ENCODE measurements around the gene PSMA7. TPM values are rescaled to one million over a fixed set of nuclear protein-coding genes. Genes with fewer than 3 reads are reported as not detected.

The PSMA7 gene
- total and polyA plus RNA-seq, 2 of the 8 experiments (the other 6 are each of a cell fraction or from before 2014, with no cell fraction given): 361 to 648 TPM

DNA sequence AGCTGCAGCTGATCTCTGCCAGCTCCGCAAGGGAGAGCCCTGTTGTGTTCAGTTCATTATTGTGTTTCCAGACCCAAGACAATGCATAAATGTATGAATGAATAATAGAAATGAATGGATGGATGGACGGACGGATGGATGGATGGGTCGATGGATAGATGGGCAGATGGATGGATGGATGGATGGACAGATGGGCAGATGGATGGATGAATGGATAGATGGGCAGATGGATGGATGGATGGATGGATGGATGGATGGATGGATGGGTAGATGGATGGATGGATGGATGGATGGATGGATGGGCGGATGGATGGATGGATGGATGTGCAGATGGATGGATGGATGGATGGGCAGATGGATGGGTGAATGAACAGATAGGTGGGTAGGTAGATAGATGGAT, 37.6 kb downstream of the PSMA7 start:
- Histone ChIP-seq H3K56ac (replicated peaks; ENCODE audit: insufficient read length, low read depth, low read length) (no peak overlapping the region), H2BK12ac (ENCODE audit: low read depth, low read length) (no peak overlapping the region), H3K27ac (ENCODE audit: low read depth, low read length) (no peak overlapping the region), H2BK15ac (ENCODE audit: low read length) (no peak overlapping the region), H2BK120ac (replicated peaks; ENCODE audit: low read depth, low read length) (no peak overlapping the region), H3K27me3 (replicated peaks in 1 of 4; ENCODE audit: control insufficient read depth in 3 of 4, extremely low read depth in 1 of 4, insufficient read depth in 3 of 4, low read length in 3 of 4) (peaks cover 0 to 3% (median 0%) of the 10 kb centered on the region in 4 experiments; a peak in 1 of 7 replicates), H3K79me2 (ENCODE audit: control insufficient read depth in 1 of 2, insufficient read depth in 2 of 2, low read length in 2 of 2) (no peaks in the 10 kb centered on the region), H3K23ac (ENCODE audit: insufficient read length) (no peak overlapping the region), H4K91ac (replicated peaks; ENCODE audit: insufficient read length, low read length) (no peak overlapping the region), H3K4me2 (ENCODE audit: insufficient read depth in 1 of 2, low read depth in 2 of 2, low read length in 2 of 2) (no peak overlapping the region), H3K14ac (ENCODE audit: insufficient read length) (no peak overlapping the region), H3K18ac (ENCODE audit: extremely low read depth, low read length) (no peak overlapping the region), H4K5ac (ENCODE audit: insufficient read length, low read depth, low read length) (no peak overlapping the region), H2BK20ac (ENCODE audit: low read length) (no peak overlapping the region), H2AK5ac (ENCODE audit: low read depth, low read length) (no peak overlapping the region), H3K4me1 (replicated peaks in 1 of 4; ENCODE audit: control insufficient read depth in 3 of 4, insufficient read depth in 4 of 4, low read length in 3 of 4) (no peaks in the 10 kb centered on the region; a peak in 1 of 7 replicates), H2BK5ac (ENCODE audit: low read depth, low read length) (no peak overlapping the region), H3K4ac (replicated peaks; ENCODE audit: insufficient read length, low read depth, low read length) (no peak overlapping the region), H4K20me1 (replicated peaks in 1 of 2; ENCODE audit: control insufficient read depth in 1 of 2, insufficient read depth in 2 of 2, low read length in 2 of 2) (no peaks in the 10 kb centered on the region), H4K8ac (ENCODE audit: extremely low read depth, insufficient read depth, low read length) (no peak overlapping the region), H3K9ac (replicated peaks in 1 of 4; ENCODE audit: extremely low read depth in 1 of 4, low read depth in 3 of 4, low read length in 3 of 4) (no peak overlapping the region), H3K79me1 (ENCODE audit: low read depth, low read length) (no peaks in the 10 kb centered on the region), H3K36me3 (ENCODE audit: control insufficient read depth in 2 of 4, insufficient read depth in 4 of 4, low read length in 3 of 4) (no peaks in the 10 kb centered on the region), H3K9me3 (ENCODE audit: insufficient read depth in 2 of 2, low read depth in 1 of 2, low read length in 1 of 2) (peaks cover 12 to 30% of the 10 kb centered on the region in 2 experiments), H3K23me2 (ENCODE audit: low read depth, low read length) (peaks cover 4% of the 10 kb centered on the region; the same call in 1 of the 2 replicates), H3K4me3 (ENCODE audit: extremely low read depth in 1 of 4, insufficient read depth in 2 of 4, low read depth in 3 of 4, low read length in 4 of 4) (no peak overlapping the region), H2AFZ (ENCODE audit: low read length) (no peak overlapping the region)
- 85 to 100% methylated on average over 3 to 5 of the region's 5 CpGs for WGBS, 2 experiments (ENCODE audit: extremely low coverage in 1 of 2, insufficient coverage in 1 of 2, insufficient read length in 1 of 2, insufficient replicate concordance in 2 of 2, low coverage in 1 of 2, low lambda C conversion rate in 2 of 2, missing lambda C conversion rate in 1 of 2)
- ChIA-PET CTCF (ENCODE audit: partially characterized antibody) (no interaction called here), POLR2A (ENCODE audit: partially characterized antibody) (no interaction called here)
- FAIRE-seq (no peak), DNase-seq (ENCODE audit: low read depth in 1 of 2, low spot score in 2 of 2) (no peak)
- no peak for TF ChIP-seq CHD1 (IDR thresholded peaks at IDR 0.05; ENCODE audit: low read depth, low read length)
- no peak for TF ChIP-seq SIX5 (IDR thresholded peaks at IDR 0.05; ENCODE audit: low read depth, low read length)
- no peak for TF ChIP-seq JUND (IDR thresholded peaks at IDR 0.05; ENCODE audit: low read length)
- TF ChIP-seq CREB1 (IDR thresholded peaks at IDR 0.05): no peak
- TF ChIP-seq GTF2F1 (IDR thresholded peaks at IDR 0.05; ENCODE audit: borderline replicate concordance, low read depth, low read length): no peak
- TF ChIP-seq CHD2 (IDR thresholded peaks at IDR 0.05; ENCODE audit: low read length): no peak
- TF ChIP-seq ZNF274 (IDR thresholded peaks at IDR 0.05; ENCODE audit: borderline replicate concordance, extremely low read depth, low read length): no peak
- no peak for TF ChIP-seq SP4 (IDR thresholded peaks at IDR 0.05; ENCODE audit: low read length)
- TF ChIP-seq RXRA (IDR thresholded peaks at IDR 0.05; ENCODE audit: insufficient read depth, low read depth, low read length): no peak
- no peak for TF ChIP-seq SP2 (IDR thresholded peaks at IDR 0.05; ENCODE audit: low read length)
- TF ChIP-seq NANOG (IDR thresholded peaks at IDR 0.05; ENCODE audit: insufficient read depth, low read depth, low read length, poor library complexity, severe bottlenecking): no peak
- TF ChIP-seq EZH2 (IDR thresholded peaks at IDR 0.05; ENCODE audit: low read depth, low read length, severe bottlenecking): no peak
- no peak for TF ChIP-seq ATF2 (IDR thresholded peaks at IDR 0.05; ENCODE audit: low read length)
